ENCODE measurements around the gene LBH.

LBH gene

DNA sequence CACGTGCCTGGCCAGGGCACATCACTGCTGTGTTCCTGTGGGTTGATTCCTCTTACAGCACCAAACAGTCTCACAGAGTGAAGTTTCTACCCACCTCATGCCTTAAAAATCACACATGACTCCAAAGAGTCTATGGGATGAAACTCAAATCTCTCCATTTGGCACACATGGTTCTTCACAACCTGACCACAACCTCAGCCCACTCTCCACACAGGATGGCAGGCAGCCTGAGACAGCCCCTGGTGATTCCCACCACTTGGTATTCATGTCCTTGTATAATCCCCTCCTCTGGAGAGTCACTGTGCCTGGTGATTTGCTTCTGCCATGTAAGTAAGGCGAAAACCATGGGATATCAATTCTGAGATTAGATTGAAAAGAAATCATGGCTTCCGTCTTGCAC lies 46.2 kb downstream of the LBH start:
- DNase-seq = no peak

- no peak for DNase-seq
Observed at GRCh38 chr2:30278419-30278818, 47.1 kb downstream of the LBH start.

GRCh38 chr2:30280596-30281434 lies 49.5 kb downstream of the LBH start:
- DNase-seq = no peak

DNA sequence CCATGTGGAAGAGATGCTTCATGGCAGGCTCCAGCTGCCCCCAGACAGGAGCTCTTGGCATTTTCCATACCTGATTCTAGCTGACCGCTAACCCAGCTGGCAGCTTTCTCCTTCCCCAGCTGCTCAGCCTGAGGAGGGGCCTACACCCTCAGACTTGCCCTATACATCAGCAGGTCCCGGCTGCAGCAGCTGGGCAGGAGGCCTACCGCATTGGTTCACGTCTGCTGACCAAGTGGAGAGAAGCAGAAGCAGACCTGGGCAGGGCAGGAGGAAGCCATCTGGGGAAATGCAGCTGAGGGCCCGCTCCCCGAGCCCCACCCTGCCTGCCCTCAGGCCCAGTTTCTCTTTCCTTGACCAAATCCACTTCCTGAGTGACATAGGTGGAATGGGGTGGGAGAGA lies 50.7 kb downstream of the LBH start:
- no peak for DNase-seq

- DNase-seq = no peak
Observed at GRCh38 chr2:30282721-30283120, 51.4 kb downstream of the LBH start.

DNA sequence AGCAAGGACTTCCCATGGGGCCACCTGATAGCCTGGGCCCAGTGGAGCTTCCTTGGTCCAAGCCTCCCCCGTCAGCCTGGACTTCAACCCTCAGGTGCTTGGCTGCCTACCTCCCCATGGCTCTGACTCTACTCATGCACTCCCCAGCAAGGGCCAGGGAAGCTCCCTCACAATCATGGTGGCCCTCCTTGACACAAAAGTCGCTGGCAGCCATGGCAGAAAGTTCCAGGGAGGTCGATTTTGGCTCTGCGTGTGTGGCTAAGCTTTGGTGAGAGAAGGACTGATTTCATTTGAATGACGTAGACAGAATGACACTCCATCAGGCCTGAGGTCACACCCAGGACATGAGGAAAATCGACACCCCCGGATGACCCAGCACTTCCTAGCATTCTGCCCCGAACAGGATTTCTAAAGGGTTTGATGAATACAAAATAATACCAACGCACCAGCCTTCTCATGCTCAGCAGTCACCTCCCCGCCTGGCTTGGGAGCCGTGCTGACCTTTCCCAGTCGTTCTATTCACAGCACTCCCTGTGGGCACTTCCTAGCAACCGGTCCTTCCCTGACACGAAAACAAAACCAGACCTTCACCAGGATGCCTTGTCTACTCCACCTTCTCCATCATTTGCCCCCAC lies 52.7 kb downstream of the LBH start:
- no peak for DNase-seq

- no peak for DNase-seq
Observed at GRCh38 chr2:30285758-30286157, 54.4 kb downstream of the LBH start.

DNA sequence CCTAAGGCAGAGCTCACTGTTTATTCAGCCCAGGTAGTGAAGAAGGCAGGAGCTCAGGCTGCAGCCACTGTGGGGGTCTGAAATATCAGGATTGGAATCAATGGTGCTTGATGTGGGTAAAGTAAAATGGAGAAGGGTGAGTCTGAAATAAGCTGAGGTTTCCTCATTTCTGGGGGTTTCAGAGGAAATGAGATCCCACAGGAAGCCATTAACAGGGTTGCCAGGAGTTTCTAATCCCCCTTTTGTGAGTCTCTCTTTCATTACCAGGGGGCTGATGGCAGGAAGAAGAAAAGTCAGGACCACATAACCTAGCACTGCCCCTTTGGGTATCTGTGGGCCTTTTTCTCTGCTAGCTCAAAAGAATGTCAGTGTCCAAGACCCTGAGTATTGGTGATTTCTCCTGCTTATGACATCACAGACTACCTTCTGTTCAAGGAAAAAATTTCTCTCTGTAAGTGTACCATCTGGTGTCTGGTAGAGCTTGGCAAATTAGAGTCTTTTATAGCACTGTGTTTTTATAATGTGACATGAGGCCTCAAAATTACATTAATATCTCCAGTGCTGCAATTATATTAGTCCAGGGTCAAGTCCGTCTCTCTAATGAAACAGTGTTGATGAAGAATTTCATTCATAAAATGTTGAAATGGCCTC lies 56.0 kb downstream of the LBH start:
- DNase-seq = no peak

DNA sequence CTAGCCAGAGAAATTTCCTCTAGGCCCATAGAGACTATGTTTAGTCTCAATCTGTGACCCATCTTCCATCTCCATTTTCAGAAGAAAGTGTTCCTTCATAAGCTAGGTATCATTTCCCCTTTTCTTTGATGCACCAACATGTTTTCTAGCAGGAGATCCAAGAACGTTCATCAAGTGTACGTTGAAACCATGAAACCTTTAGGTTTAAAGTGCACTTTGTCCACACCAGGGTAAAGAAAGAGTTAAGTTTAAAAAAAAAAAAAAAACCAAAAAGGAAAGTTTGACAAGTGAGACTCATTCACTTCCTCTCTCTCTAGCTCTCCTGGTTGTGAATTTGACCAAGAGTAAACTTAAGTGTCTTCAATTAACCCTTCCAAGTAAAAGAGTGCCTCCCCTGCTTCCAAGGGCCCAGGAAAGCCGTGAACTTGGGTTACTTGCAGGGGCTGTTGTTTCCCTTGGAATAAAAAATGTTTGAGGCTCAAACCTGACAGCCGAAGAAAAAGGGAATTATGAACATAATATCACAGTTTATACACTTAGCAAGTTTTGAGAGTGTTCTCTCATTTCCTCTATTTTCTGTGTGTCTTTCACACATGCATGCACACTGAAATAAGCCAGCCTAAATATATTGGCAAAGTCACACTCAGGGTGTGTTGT lies 56.7 kb downstream of the LBH start:
- no peak for DNase-seq

DNA sequence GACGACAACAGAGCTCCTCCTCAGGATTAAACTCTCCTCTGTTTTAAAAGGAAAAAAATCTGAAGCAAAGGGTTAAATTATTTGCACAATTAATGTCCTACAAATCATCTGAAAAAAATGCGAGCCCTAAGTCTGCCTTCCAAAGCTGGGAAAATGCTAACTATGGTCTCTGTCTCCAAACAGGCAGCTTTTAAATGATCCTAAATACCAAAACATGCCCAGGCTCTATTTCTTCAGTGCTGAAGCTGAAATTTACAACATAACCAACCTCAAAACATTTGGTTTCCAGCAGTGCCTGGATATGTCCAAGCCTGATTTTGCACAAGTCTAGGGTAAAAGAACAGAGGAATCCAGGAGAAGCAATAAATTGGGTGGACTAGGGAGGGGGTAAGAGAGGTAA lies 57.2 kb downstream of the LBH start:
- DNase-seq = no peak

DNA sequence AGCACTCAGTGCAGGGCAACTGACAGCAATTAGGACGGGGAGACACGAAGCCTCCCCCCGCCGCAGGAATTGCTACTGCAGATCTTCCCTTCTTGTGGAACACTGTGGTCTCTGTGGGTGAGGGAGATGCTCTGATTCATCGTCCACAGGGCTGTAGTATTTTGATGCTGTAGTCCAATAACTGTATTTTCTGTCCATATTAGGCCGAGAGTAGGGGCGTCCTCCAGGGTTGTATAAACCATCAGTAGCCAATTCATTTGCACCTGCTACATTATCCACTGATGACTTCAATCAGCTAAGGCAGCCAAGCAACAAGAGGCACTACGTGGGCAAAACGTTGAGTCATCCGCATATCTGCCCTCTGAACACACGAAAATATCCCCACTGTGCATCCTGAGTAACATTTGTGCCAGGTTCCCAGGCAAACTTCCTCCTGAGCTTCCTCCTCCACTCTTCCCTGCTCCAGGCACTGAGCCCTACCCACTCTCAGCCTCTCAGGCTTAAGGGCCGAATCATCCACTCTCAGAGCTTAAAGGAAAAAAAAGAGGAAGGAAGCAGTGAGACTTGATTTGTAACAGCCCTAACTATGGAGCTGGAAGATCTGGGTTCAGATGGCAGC lies 62.1 kb downstream of the LBH start:
- DNase-seq = no peak

DNA sequence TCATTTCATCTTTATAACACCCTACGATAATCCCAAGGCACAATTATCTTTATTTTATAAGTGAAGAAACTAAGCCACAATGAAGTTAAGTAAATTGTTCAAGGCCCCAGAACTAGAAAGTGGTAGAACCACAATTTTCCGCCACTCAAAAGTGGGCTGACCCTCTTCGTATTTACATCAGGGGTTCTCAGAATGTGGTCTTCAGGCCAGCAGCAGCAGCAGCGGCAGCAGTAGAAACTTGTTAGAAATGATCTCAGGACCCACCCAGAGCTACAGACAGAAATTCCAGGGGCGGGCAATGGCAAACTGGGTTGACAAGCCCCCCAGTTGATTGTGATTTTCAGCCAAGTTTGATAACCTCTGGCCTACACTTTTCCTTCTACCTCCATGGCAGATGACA lies 62.8 kb downstream of the LBH start:
- DNase-seq = no peak

DNA sequence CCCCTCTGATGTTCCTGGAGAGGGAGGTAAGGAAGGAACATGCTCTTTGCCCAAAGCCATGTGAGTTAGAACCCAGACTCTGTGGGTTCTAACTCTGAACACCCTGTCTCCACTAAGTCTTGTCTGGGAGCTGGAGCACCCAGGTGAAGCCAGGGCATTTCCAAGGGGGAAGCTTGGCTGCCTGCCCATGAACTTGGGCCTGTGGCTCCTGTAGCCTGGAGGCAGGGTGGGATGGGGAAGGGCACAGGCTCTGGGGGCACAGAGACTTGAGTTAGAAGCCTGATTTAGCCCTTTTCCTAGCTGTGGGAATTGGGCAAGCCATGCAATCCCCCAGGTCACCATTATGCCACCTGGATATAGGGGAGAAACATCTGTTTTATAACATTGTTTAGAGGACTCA lies 65.2 kb downstream of the LBH start:
- DNase-seq = no peak

- DNase-seq = no peak
Observed at GRCh38 chr2:30298302-30298701, 67.0 kb downstream of the LBH start.

- no peak for DNase-seq
Observed at GRCh38 chr2:30300122-30300455, 68.8 kb downstream of the LBH start.

DNA sequence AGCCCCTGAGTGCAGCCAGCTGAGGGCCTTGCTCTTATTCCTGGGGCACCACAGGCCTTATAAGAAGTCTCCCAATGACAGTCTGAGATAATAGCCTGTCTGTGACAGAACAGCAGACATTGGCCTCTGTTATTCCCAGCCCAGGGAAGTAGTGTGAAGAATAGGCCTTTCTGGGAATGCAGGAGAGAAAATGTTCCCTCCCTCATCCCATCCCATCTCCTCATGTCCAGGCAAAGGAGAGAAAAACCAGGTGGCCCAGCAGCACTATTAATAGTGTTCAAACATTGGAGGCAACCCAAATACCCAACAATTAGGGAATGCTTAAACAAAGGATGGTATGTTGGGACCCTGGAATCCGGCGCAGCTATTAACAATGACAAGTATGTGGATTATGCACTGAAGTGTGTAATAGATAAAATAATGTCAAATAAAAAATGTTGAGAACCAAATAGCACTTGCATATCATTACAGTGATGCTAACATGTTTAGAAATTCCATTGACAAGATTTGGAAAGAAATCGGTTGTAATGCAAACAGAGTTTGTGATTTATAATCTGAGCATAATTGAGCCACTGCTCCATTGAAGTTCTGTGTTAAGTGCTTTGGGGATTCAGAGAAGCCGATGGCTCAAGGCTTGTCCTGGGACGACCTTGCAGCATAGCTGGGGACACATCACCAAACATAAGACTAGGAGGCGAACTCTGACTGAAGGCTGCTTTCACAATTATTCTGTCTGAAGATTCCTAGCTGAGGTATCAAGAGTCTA lies 69.3 kb downstream of the LBH start:
- DNase-seq = no peak

DNA sequence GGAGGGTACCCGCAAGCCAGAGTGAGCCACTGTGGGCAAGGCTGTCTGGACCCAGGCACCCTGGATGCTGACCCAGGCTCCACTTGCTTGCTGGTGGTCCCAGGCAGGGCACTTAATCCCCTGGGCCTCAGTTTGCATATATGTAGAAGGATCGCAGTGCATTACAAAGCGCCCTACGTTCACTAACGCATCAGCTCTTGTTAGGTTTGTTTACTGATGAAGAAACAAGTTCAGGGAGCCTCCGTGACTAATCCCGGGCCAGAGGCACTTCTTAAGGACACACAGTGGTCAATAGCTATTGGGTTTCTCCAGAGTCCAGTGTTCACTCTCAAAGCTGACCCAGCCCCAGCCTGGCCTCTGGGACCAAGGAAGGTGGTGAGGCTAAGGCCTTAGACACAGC lies 70.2 kb downstream of the LBH start:
- DNase-seq = no peak

GRCh38 chr2:30302566-30302965 lies 71.2 kb downstream of the LBH start:
- no peak for DNase-seq

GRCh38 chr2:30303095-30303494 lies 71.8 kb downstream of the LBH start:
- DNase-seq = no peak

- no peak for DNase-seq
Observed at GRCh38 chr2:30305235-30305634, 73.9 kb downstream of the LBH start.

GRCh38 chr2:30306522-30306921 lies 75.2 kb downstream of the LBH start:
- no peak for DNase-seq

DNA sequence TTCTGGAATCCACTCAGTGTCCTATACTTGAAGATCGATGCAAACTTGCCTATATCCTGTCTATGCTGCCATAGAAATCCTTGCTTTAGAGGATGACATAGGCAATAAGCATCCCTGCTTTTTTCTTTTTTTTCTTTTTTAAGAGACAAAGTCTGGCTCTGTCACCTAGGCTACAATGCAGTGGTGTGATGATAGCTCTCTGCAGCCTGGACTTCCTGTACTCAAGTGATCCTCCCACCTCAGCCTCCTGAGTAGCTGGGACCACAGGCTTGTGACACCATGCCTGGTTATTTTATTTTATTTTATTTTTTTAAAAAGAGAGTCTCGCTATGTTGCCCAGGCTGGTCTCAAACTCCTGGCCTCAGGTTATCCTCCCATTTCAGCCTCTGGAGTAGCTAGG lies 76.9 kb downstream of the LBH start:
- no peak for DNase-seq

All from T-helper 1 cell (primary cell).